LHCN-M2 (cell line): ENCODE results near the gene MAGOH. TPM values are rescaled to one million over a fixed set of nuclear protein-coding genes. Genes with fewer than 3 reads are reported as not detected.

ENCODE experiments used
- DNase-seq: peaks from one replicate; pipeline ENCODE4 v3.0.0-alpha.2; 2012; ENCODE audit warnings: low read depth
- total RNA-seq: library from RNA; depleted of rRNA; stranded (reverse); fragments of >200 nt; gene quantifications from 2 replicates; pipeline ENCODE4 v1.2.3, GENCODE V29; 2014

MAGOH gene
- total RNA-seq, 1 experiment from 2014 or later: 36.5 TPM

DNA sequence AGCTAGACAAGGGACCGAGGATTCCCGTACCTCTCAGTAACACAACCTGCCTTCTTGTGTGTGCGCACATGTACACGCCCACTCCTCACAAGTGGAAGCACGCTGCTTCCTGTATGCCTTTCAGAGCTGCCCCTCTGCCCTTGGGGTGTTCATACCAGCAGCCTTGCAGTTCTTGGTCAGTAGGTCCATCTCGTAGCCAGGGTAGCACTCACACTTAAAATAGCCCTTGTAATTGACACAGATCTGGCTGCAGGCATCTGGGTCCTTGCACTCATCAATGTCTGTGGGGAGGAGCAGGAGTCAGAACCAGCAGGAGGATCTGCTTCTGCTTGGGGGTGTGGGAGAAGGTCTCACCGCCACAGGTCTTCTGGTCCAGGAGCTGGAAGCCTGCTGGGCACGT, 32.6 kb upstream of the MAGOH start:
- no peak for DNase-seq

DNA sequence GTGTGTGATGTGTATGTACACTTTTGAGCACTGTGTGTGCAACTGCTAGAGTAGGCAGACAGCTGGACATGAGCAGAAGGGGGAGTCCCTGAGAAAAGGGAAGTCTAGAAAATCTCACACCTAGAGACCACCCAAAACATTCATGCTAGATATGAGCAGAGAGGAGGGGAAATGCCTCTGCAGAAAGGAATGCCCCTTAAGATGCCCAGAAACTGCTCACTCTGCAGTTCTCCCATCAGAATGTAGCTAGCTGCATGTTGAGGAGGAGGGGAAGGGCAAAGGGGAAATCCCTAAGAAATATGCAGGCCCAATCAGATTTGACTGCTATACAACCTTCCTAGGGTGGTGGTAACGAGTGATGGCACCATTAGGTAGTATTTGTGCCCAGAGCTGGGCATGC, 31.8 kb upstream of the MAGOH start:
- no peak for DNase-seq

DNA sequence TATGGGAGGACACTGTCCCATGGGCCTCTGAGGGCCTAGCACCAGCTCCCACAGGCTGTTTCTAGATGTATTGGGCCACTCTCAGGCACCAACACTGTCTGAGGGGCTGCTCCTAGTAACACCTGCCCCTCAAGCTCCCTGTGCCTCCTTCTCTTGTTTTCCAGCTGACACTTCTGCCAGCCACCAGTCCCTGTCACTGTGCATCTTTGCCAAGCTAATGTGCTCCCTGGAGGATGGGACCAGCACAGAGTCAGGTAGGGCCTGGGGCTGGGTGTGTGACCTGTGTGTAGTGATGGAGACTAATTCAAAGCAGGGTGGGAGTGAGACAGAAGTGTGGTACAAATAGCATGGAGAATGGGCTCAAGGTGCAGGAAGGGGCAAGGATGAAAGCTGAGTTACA, 29.4 kb upstream of the MAGOH start:
- DNase-seq: no peak

DNA sequence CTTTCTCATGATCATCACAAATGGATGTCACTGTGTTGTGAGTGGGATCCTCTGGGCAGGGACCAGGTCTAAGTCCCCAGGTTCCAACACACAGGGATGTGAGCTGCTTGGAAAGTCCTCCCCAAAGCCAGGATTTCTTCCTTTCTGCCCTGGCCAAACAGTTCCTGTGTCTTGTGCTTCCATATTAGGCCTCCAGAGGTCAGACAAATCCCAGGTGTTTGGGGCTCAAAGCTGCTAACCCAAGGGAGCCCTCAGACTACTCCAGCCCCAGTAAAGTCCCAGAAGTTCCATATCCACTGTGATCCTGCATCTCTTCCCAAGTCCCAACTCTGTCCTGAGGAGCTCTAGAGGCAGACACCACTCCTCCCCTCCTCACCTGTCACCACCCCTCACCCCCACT, 27.7 kb upstream of the MAGOH start:
- no peak for DNase-seq

DNA sequence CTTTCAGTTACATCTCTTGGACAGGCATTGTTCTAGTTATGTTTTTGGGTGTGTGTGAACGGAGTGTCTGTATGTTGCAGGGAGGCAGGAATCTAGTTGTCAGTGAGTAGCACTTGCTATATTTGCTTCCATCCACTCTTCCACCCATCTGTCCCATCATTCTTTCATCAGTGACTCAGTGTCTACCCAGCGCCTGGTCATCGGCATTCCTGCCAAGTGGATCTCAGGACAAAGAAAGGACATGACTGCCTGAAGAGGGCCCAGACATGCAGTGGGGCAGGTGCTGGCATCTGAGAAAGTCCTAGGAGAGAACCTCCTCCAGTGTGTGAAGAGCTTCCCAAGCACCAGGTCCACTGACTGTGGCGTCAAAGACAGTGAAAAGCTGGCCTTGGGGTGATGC, 27.3 kb upstream of the MAGOH start:
- DNase-seq: peak; percentile 36

DNA sequence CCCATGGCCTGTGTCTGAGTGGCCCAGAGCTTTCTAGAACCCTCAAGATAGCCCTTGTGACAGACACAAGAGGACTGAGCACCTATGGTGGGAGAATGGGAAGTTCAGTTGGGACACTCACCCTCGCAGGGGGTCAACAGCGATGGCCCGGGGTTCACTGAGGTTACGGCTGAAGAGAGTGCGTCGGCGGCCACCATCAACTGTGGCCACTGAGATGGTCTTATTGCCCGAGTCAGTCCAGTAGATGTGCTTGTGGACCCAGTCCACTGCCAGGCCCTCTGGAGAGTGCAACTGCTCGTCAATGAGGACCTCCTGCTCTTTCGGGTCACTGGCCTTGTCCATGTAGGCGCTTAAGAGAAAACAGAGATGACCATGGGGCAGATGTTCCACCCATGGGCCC, 25.7 kb upstream of the MAGOH start:
- DNase-seq: no peak

DNA sequence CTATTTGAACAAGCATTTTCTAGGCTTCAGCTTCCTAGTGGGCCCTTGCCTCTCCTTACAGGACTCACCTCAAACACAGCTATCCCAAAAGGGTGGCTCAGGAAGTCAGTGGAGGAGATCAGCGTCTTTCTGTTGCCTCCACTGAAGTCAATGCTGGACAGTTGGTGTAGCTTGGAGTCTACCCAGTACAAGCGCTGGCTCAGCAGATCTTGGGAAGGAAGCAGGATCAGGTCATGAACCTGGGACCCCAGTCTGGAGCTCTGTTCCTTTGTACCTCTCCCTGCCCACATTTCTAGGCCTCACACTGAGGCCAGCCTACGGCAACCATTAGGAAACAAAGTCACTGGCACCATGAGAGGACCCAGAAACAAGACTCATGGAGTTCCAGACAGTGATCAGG, 23.7 kb upstream of the MAGOH start:
- no peak for DNase-seq

DNA sequence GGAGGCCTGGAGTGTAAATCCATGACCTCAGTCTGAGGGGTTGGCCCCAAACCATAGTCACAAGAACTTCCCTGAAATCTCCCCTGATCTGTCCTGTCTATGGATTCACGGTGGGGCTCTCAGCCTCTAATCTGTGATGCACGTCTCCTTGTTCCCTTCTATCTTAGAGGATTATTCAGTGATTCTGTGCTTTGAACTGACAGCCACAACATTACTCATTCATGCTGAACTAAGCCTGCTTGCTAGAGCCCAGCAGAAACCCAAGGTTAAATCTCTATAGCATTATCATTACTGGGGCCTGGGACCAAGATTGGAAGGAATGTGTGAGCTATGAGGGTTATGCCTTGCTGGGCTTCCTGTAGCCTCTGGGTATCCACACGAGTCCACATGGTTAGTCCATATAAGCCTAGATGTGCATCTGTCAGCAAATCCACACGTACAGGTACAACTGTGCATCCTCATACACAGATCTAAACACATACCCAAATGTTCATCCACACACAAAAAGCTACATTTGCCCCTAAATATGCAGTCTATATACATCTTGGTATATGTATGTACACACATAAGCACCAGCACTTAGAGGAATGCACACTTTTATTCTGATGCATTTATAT, 22.4 kb upstream of the MAGOH start:
- DNase-seq: no peak

DNA sequence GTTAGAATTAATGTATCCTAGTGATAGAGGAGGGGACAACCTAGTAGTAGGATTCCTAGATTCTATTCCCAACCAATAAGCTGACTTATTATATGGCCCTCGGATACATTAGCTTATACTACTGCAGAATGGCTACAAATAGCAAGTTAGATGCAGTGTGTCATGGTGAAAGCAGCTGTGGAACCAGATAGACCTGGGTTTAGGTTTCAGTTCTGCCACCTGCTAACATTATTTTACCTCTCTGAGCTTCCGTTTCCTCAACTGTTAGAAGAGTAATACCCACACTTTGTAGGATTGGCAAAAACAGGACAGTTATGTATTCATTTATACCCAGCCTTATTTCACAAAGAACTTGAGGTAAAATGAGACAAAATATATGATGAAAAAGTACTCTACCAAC, 21.6 kb upstream of the MAGOH start:
- no peak for DNase-seq

DNA sequence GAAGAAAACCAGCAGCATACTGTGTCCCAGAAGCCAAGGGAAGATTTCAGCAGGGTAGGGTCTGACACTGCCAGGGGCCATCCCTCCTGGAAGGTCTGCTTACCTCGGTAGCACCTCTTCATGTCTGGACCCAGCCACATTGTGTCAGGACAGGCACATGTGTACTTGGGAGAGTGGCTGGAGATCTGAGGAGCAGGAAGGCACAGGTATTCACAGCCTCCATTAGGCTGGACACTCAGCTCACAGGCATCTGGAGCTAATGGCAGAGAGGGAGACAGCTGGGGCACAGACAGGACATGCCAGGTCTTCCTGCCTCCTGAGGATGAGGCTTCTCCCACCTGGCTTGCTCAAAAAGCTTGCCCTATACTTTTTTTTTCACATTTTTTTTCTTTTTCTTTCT, 19.9 kb upstream of the MAGOH start:
- no peak for DNase-seq

DNA sequence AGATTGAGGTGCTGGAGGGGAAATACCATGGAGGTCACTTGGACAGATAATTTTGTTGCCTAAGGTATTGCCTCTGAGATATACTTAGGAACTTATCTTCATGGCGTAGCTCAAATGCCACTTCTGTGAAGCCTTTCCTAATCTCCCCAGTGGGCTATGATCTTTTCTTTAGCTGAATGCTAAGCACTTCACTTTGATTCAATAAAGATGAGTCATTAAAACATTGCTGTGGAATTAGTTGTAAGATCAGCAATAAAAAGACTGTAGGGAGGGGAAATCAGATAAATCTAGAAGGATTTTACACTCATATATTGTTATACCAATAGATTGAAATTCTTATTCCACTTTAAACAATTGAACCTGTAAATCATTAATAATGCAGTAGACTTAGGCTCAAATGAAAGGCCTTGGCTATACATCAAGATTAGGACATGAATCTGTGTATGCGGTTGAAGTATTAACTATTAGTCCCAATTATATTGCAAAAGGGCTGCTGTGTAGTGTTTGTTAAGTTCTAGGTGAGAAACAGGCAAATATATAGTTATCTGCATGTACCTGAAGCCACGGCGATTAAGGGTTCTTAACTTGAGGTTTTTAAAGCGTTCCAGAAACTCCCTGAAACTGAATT, 19.2 kb upstream of the MAGOH start:
- no peak for DNase-seq

DNA sequence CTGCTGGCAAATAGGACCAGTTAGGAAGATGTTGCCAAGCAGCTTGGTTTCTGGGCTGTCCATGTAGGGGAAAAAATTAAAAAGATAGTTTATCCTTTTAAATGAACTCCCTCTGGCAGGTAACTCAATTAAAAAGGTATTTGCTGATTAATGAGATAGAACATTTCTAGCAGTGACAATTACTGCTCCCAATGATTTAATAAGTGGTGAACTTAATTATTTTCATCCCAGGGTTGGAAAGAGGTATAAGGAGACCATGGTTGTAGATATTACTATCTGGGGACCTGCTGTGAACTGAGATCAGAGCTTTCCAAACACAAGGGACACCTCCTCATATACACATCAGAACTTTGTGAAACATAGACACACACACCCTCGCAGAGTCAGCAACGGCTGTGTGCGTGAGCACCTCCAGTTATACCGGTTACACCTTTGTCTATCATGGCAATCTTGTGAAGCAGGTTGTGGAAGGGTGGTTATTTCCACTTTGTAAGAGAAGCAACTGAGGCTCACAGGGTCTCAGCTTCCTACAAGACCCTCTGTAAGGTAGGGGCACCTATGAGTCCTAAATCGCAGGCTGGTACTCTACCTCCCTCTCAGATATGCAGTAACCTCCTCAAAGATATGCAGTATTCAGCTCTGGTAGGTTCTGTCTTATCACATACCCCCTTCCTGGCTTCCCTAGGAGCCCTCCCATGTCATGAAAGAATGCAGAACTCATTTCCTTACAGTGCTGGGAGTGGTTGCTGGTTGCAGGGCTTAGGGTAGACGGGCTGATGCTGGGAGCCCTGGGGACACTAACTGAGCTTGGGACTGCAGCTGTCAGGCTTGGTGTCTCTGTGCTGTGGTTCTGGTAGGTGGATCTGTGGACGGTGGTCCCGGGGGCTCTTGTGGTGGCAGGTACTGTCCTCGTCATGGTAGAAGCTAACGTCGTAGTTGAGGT, 18.5 kb upstream of the MAGOH start:
- no peak for DNase-seq

DNA sequence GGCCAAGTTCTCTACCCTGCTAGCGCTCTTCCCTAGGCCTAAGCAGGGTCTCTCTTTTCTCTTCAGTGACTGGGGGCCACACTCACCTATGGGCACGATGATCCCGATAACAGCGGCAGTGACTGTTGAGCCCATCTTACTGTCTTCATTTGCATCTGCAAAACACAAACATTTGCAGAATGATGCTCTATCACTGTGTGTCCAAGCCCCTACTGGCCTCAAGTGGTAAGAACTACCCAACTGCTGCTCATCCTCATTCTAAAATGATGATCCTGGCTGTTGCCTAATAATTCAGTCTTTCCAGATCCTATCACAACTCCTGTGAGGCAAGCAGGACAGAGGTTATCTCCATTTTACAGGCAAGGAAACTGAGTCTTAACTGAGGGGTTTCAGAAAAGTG, 16.7 kb upstream of the MAGOH start:
- no peak for DNase-seq

DNA sequence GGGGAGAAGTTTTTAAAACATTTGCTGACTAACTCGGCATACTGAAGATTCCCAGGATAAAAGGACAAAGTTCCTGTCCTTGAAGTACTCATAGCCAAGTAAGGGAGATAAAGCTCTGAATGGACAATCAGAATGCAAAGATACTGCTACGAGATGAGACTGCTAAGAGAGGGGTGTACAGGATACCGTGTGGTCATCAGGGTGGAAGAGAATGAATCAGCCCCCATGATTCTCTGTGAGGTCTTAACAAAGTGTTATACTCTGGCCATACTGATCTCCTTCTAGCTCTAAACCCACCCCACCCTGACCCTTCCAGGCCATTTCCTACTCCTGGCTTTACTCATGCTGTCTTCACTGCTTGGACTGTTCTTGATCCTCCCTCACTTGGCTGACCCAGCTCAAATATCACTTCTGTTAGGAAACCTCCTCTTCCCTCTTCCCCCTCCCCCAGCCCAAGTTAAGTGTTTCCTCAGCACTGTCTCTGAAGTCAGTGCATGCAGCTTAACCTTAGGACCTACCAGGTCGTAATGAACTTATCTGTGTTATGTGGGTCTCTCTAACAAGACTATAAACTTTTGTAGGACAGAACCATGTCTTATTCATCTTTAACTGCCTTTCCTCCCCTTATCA, 15.8 kb upstream of the MAGOH start:
- no peak for DNase-seq

DNA sequence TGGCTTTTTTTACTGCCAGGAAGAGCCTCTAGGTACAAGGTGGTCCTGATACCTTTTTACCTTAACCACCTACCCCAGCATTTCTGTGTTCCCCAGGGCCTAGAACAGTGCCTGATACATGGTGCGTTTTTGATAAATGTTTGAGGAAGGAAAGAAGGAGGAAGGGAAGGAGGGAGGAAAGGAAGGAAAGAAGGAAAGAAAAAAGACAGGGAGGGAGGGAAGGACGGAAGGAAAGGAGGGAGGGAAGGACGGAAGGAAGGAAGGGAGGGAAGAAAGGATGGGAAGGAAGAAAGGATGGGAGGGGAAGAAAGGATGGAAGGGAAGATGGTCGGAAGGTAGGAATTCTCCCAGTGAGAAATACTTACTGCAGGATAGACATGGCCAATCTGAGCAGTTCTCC, 12.0 kb upstream of the MAGOH start:
- no peak for DNase-seq

DNA sequence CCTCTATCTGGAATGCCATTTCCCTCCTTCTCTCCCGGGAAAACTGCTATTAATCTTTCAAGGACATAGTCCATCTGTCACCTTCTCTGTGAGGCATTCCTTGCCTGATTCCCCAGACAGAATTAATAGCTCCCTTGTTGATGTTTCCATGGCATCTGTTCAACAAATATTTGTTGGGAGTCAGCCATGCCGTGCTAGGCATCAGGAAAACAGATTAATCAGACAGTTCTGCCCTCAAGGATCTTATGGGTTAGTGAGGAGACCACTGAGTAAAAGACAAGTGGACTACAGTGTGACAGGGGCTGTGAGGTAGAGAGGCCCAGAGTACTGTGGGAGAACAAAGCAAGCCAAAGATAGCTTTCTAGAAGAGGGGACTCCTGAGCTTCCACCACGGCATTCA, 11.4 kb upstream of the MAGOH start:
- DNase-seq: no peak

DNA sequence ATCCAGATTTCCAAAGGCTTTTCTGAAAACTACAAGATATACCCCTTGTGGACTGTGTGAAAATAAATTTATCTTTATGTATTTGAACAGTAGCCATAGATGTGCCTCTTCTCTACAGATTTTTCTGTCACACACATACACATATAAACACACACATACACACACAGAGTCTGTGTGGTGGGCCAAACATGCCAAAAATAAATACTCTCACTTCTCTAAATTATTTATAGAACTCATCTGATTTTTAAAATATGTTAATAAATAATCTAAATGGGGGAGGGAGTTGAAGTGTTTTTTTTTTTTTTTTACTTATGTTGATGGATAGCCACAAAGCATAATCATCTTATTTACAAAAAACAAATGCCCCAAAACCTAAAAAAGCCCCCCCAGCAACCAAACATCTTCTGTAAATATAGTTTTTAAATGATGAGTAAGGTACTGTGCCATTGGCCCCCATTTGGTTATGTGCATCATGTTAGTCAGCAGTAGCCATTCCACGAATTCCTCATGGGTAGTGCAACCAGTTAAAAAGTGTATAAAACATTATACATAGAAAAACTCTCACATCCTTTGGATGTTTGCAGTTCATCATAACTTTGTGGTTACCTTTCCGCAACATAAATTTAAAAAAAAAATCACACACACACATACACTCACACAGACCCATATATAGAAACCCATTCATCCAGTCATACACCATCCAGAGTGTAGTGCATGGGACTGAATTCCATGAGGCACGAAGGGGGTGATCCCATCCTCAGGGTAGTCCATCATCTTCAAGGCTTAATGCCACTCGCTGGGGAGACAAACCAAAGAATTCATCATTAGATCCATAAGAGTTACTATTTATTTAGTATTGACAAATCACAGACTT, 8.2 kb upstream of the MAGOH start:
- no peak for DNase-seq

DNA sequence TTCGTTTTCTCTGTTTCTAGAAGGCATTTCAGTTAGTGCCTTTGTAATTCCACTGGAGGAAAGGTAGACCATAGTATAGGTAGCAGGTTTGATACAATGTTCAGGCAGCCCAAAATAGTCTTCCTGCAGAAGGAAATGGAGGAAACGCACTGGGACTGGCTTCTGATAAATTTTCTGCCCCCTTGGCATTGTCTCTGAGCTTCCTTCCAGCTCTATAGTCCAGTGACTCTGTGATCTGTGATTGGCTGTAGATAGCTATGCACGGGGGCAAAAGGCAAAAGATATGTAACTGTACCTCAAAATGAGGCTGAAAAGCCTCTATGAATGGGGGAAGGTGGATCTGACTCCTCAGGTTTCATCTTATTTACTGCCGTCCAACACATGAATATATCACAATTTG, 5.8 kb upstream of the MAGOH start:
- DNase-seq: no peak

DNA sequence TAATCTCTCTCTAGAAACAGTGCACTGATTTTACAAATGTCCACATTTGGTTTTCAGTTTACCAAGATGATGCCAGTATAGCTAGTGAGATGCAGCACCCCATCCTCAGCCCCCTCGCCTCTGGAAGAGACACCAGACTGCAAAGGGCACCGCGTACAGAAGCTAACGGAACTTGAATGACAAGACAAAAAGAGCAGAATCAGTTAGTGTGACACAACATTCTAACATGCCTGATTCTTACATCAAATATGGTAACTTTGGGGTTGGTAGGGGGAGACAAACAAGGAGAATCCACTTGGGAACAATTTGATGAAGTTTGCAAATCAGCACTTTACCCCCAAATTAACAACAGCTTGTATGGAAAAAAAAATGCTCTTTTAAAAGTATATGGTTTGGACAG, 4.1 kb upstream of the MAGOH start:
- no peak for DNase-seq

DNA sequence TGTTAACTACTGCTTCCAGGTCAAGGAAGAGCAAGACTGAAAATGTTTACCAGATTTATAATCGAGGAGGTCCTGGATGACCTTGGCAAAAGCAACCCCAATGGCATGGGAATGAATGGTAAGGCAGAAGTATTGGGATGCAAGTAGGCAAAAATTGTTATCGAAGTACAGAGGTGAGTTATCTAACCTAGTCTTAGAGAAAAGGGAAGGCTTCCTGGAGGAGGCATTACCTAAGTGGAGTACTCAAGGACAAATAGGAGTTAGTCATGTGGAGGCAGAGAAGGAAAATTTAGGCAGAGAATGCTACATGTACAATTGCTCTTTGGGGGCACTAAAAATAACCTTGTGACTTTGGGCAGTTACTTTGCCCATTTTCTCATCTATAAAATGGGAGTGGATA, 3.5 kb upstream of the MAGOH start:
- no peak for DNase-seq

DNA sequence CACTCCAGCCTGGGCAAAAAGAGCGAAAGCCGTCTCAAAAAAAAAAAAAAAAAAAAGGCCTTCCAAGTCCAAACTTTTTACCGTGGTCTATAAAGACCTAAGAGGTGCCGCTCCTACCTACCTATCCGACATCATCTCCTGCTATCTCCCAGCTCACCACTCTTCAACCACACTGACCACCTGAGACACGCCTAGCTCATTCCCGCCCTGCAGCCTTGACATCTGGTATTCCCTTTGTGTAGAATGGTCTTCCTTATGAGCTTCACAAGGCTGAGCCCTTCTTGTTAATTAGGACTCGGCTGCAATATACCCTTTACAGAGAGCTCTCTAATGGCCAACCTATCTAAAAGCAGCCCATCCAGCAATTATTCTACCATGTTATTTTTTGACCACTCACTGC, 680 bp downstream of the MAGOH start:
- no peak for DNase-seq

DNA sequence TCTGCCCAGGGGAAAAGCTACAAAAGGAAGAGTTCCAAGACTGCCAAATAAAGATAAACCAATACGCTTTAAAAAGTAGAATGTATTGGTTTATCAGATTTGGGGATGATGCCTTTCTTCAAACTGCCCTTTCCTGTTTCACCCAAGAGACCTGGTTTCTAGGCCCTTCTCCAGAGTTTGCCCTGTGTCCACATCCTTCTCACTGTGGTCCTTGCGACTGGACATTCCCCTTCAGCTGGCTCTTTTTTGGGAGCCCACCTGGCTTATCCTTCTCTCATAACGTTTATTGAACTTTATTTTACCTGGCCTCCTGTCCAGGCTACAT, 17.4 kb downstream of the MAGOH start:
- no peak for DNase-seq
